SK-N-SH (cell line): ENCODE measurements around the gene CYP2D6. TPM values are rescaled to one million over a fixed set of nuclear protein-coding genes. Genes with fewer than 3 reads are reported as not detected.
"Not testable (repeated sequence)": the region's sequence is repeated elsewhere in the genome, so short reads cannot be mapped to it uniquely, and the experiment has no call there.

ENCODE experiments used
- CTCF ChIA-PET: fragments of 300-600, 350-600 bp; formaldehyde crosslinking; extraction: SDS; loops from one replicate; lab custom pipeline; 2021; lab: Yijun Ruan, JAX
- POLR2A ChIA-PET: fragments of 350-600 bp; sonication (Branson Sonifier 250); formaldehyde crosslinking; extraction: SDS; loops from one replicate; lab custom pipeline; 2020; ENCODE audit warnings: antibody characterized with exemption, inconsistent platforms; lab: Yijun Ruan, JAX
- DNase-seq: peaks from one replicate; pipeline ENCODE4 v3.0.0; 2012
- H2AFZ ChIP-seq: fragments of 200-600 bp; sonication (generic); 2 replicates; pipeline ENCODE4 v1.8.1; 2016; ENCODE audit warnings: antibody characterized with exemption, mild to moderate bottlenecking, low read depth
- H3F3A ChIP-seq: fragments of 200-600 bp; sonication (generic); replicated peaks from 2 replicates; pipeline ENCODE3; 2016; ENCODE audit warnings: antibody characterized with exemption, mild to moderate bottlenecking; ENCODE audit not compliant: insufficient read depth
- H3K27ac ChIP-seq, 2 experiments: fragments of 200-500 bp in 1 of 2; fragments of 200-600 bp in 1 of 2; sonication (Bioruptor generic) in 1 of 2; sonication (generic), shearing (Covaris generic) in 1 of 2; 2 replicates each; pipeline versions ENCODE4 v1.5.1 to v1.6.1; 2014 to 2016; ENCODE audit warnings: low read depth in 2 of 2, inconsistent platforms in 1 of 2, low read length in 1 of 2, mild to moderate bottlenecking in 1 of 2, mixed read lengths in 1 of 2
- H3K27me3 ChIP-seq: fragments of 200-600 bp; sonication (generic), shearing (Covaris generic); 2 replicates; pipeline ENCODE4 v1.6.1; 2016; ENCODE audit warnings: mixed run types; ENCODE audit not compliant: insufficient read depth
- H3K36me3 ChIP-seq, 2 experiments: fragments of 200-500 bp in 1 of 2; fragments of 200-600 bp in 1 of 2; sonication (Bioruptor generic) in 1 of 2; sonication (generic) in 1 of 2; replicated peaks in 1 of 2; 2 replicates each; pipeline versions ENCODE3 to v1.5.1; 2014 to 2016; ENCODE audit warnings: low read length in 1 of 2, mild to moderate bottlenecking in 1 of 2; ENCODE audit not compliant: insufficient read depth in 2 of 2, control insufficient read depth in 1 of 2
- H3K4me1 ChIP-seq, 2 experiments: fragments of 200-500 bp in 1 of 2; fragments of 200-600 bp in 1 of 2; sonication (Bioruptor generic) in 1 of 2; sonication (generic), shearing (Covaris generic) in 1 of 2; 2 replicates each; pipeline versions ENCODE4 v1.5.1 to v1.6.1; 2014 to 2016; ENCODE audit warnings: low read depth in 1 of 2, low read length in 1 of 2, mixed run types in 1 of 2; ENCODE audit not compliant: insufficient read depth in 2 of 2, control insufficient read depth in 1 of 2
- H3K4me2 ChIP-seq: fragments of 200-600 bp; sonication (generic), shearing (Covaris generic); 2 replicates; pipeline ENCODE4 v1.6.1; 2017; ENCODE audit warnings: mixed run types
- H3K4me3 ChIP-seq, 2 experiments: fragments of 200-500 bp in 1 of 2; fragments of 200-600 bp in 1 of 2; sonication (Bioruptor generic) in 1 of 2; sonication (generic), shearing (Covaris generic) in 1 of 2; 2 replicates each; pipeline versions ENCODE4 v1.5.1 to v1.8.1; 2014 to 2016; ENCODE audit warnings: low read depth in 2 of 2, inconsistent platforms in 1 of 2, low read length in 1 of 2, mild to moderate bottlenecking in 1 of 2, mixed read lengths in 1 of 2, moderate library complexity in 1 of 2
- H3K79me2 ChIP-seq: fragments of 200-600 bp; sonication (generic); 2 replicates; pipeline ENCODE4 v1.8.1; 2017; ENCODE audit warnings: mild to moderate bottlenecking; ENCODE audit not compliant: insufficient read depth
- H3K9ac ChIP-seq: fragments of 200-600 bp; sonication (generic); 2 replicates; pipeline ENCODE4 v1.6.1; 2017; ENCODE audit warnings: mixed run types
- H3K9me2 ChIP-seq: fragments of 200-600 bp; sonication (generic); 2 replicates; pipeline ENCODE4 v1.6.1; 2017; ENCODE audit warnings: mixed run types
- H3K9me3 ChIP-seq: fragments of 200-600 bp; sonication (generic); 2 replicates; pipeline ENCODE4 v1.6.1; 2017; ENCODE audit warnings: mixed run types, mild to moderate bottlenecking, moderate library complexity
- H4K20me1 ChIP-seq: fragments of 200-600 bp; sonication (generic); 2 replicates; pipeline ENCODE4 v1.6.1; 2017; ENCODE audit warnings: mild to moderate bottlenecking, mixed run types; ENCODE audit not compliant: insufficient read depth
- ELF1 ChIP-seq: IDR thresholded peaks from 2 replicates; pipeline ENCODE4 v1.4.0; 2012
- GATA2 ChIP-seq: sonication (generic); formaldehyde crosslinking; IDR thresholded peaks from 2 replicates; pipeline ENCODE4 v1.5.0; 2020; ENCODE audit warnings: mild to moderate bottlenecking, missing genetic modification reagents
- NRF1 ChIP-seq: IDR thresholded peaks from 2 replicates; pipeline ENCODE4 v1.6.1; 2012; ENCODE audit warnings: low read depth, mild to moderate bottlenecking, low read length
- TCF12 ChIP-seq: IDR thresholded peaks from 2 replicates; pipeline ENCODE4 v1.4.0; 2012
- TEAD4 ChIP-seq: IDR thresholded peaks from 2 replicates; pipeline ENCODE4 v1.4.0; 2012; ENCODE audit warnings: mild to moderate bottlenecking, borderline replicate concordance; ENCODE audit not compliant: insufficient read depth
- WGBS: methylation state at CpG from one replicate; pipeline ENCODE4 v1.1.6; 2017; ENCODE audit warnings: low lambda C conversion rate; 5-methylcytosine and 5-hydroxymethylcytosine counted together
- polyA plus RNA-seq, 3 experiments: library from polyadenylated mRNA; depleted of rRNA; stranded (reverse); fragments of >200 nt; gene quantifications; 2 replicates each; pipeline ENCODE4 v1.2.3, GENCODE V29; 2012
- TF ChIP-seq, protein P1 (sequence below): IDR thresholded peaks from 2 replicates; pipeline ENCODE4 v1.4.0; 2012; ENCODE audit warnings: low read depth, borderline replicate concordance
- TF ChIP-seq, protein P2 (sequence below): IDR thresholded peaks from 2 replicates; pipeline ENCODE4 v1.4.0; 2012; ENCODE audit warnings: low read depth

The CYP2D6 gene
- polyA plus RNA-seq, 1 of the 3 experiments (the other 2 are of a cell fraction) = 0.26 TPM

- H3K9ac ChIP-seq, H4K20me1 ChIP-seq, H3K4me1 ChIP-seq, H3K9me2 ChIP-seq, DNase-seq, H3K9me3 ChIP-seq, H2AFZ ChIP-seq, H3K36me3 ChIP-seq, H3K4me2 ChIP-seq, H3F3A ChIP-seq, H3K79me2 ChIP-seq, CTCF ChIA-PET, POLR2A ChIA-PET, H3K27me3 ChIP-seq, H3K27ac ChIP-seq, H3K4me3 ChIP-seq: not testable (repeated sequence)
- WGBS = 80% methylated on average over 5 of the region's 65 CpGs
Observed at GRCh38 chr22:42128776-42129694, 1.6 kb downstream of the CYP2D6 start.

DNA sequence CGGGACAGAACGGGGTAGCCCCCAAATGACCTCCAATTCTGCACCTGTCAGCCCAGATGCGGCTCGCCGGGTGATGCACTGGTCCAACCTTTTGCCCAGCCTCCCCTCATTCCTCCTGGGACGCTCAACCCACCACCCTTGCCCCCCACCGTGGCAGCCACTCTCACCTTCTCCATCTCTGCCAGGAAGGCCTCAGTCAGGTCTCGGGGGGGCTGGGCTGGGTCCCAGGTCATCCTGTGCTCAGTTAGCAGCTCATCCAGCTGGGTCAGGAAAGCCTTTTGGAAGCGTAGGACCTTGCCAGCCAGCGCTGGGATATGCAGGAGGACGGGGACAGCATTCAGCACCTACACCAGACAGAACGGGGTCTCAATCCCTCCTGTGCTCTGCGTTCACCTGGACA lies 2.6 kb downstream of the CYP2D6 start:
- H3K4me3 ChIP-seq, H4K20me1 ChIP-seq, H3K4me2 ChIP-seq, H3K4me1 ChIP-seq, H3K36me3 ChIP-seq, H3K27ac ChIP-seq, H3K27me3 ChIP-seq, H3K79me2 ChIP-seq, H3K9me2 ChIP-seq, H3F3A ChIP-seq, H3K9me3 ChIP-seq, CTCF ChIA-PET, DNase-seq, H2AFZ ChIP-seq, H3K9ac ChIP-seq, POLR2A ChIA-PET: not testable (repeated sequence)
- 78% methylated on average over 5 of the region's 13 CpGs for WGBS

DNA sequence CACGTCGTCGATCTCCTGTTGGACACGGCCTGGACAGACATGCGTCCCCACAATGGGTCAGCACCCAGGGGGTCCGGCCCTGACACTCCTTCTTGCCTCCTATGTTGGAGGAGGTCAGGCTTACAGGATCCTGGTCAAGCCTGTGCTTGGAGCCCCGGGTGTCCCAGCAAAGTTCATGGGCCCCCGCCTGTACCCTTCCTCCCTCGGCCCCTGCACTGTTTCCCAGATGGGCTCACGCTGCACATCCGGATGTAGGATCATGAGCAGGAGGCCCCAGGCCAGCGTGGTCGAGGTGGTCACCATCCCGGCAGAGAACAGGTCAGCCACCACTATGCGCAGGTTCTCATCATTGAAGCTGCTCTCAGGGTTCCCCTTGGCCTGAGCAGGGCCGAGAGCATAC lies 3.0 kb downstream of the CYP2D6 start:
- Histone ChIP-seq H2AFZ (no peak overlapping the region), H3K4me1 (no peaks in the 10 kb centered on the region), H3K4me3 (no peak overlapping the region), H3F3A (no peaks in the 10 kb centered on the region), H3K4me2 (no peak overlapping the region), H3K9me2 (no peaks in the 10 kb centered on the region), H3K9ac (no peak overlapping the region), H3K36me3 (no peaks in the 10 kb centered on the region)
- WGBS = no CpG with 5 or more reads among the region's 16 CpGs
- no peak for DNase-seq
- POLR2A ChIA-PET = interaction anchor here (0.6 kb wide), 1 partner anchor 343 kb away, joined by 3 read pairs; no protein-coding TSS in a partner anchor
- TF ChIP-seq, protein P1, sequence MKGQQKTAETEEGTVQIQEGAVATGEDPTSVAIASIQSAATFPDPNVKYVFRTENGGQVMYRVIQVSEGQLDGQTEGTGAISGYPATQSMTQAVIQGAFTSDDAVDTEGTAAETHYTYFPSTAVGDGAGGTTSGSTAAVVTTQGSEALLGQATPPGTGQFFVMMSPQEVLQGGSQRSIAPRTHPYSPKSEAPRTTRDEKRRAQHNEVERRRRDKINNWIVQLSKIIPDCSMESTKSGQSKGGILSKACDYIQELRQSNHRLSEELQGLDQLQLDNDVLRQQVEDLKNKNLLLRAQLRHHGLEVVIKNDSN = no peak
- TF ChIP-seq ELF1 (no peak), TEAD4 (no peak), NRF1 (no peak), GATA2 (no peak), TCF12 (no peak)
- TF ChIP-seq, protein P2, sequence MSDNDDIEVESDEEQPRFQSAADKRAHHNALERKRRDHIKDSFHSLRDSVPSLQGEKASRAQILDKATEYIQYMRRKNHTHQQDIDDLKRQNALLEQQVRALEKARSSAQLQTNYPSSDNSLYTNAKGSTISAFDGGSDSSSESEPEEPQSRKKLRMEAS = no peak
- TF ChIP-seq, all 33 proteins: peak for 0
- Histone ChIP-seq H3K27ac (no peak overlapping the region), H3K27me3 (no peaks in the 10 kb centered on the region), H3K79me2 (no peaks in the 10 kb centered on the region), H3K9me3 (no peaks in the 10 kb centered on the region), H4K20me1 (no peaks in the 10 kb centered on the region)
- CTCF ChIA-PET = no interaction called here

DNA sequence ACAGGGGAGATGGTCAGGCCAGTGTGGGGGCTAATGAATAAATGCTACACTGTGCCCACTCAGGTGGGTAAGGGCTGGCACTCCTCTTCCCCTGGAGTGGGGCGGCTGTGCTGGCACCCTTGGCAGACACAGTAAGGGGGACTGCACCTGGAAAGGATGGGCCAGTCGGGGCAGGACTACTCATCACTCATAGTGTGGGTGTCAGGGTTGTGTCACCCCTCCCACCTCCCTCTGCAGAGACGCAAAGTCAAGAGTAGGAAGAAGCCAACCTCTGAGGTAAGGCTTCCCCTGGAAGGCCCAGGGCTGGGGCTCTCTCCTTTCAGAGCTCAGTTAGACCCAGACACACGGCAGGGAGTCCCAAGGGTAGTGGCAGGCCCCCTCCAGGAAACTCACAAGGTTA lies 7.1 kb downstream of the CYP2D6 start:
- H3K79me2 ChIP-seq, H3K4me2 ChIP-seq, H3K27ac ChIP-seq, H3K4me1 ChIP-seq, H3K9me3 ChIP-seq, H3K9me2 ChIP-seq, H4K20me1 ChIP-seq, POLR2A ChIA-PET, DNase-seq, H3K27me3 ChIP-seq, H3F3A ChIP-seq, H3K9ac ChIP-seq, H2AFZ ChIP-seq, H3K36me3 ChIP-seq, H3K4me3 ChIP-seq: not testable (repeated sequence)
- no CpG with 5 or more reads among the region's 4 CpGs for WGBS
- CTCF ChIA-PET = interaction anchor here (2.1 kb wide), 1 partner anchor 11 kb away, joined by 7 read pairs; no protein-coding TSS in a partner anchor

DNA sequence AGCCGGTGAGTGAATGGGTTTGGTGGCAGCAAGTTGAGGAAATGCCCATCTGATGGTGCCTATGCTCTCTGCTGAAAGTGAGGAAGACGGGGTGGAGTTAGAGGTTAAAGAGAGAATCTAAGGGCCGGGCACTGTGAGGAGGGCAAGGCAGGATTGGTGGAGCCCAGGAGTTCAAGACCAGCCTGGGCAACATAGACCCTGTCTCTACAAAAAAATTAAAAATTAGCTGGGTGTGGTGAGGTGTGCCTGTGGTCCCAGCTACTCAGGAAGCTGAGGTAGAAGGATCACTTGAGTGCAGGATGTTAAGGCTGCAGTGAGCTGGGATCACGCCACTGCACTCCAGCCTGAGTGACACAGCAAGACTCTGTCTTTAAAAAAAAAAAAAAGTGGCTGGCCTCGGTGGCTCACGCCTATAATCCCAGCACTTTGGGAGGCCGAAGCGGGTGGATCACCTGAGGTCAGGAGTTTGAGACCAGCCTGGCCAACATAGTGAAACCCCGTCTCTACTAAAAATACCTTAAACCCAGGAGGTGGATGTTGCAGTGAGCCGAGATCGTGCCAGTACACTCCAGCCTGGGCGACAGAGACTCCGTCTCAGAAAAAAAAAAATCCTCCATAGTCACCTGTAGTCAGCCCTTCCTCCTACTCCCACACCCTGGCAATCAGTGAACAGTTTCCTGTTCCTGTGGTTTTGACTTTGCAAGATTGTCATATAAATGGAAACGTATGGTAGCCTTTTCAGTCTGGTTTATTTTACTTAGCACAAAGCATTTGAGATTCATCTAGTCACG lies 10.2 kb downstream of the CYP2D6 start:
- H3F3A ChIP-seq, H3K9me2 ChIP-seq, H3K27me3 ChIP-seq, H3K9me3 ChIP-seq, H4K20me1 ChIP-seq, H3K4me3 ChIP-seq, H3K4me2 ChIP-seq, H3K4me1 ChIP-seq, H3K79me2 ChIP-seq, DNase-seq, H2AFZ ChIP-seq, POLR2A ChIA-PET, H3K27ac ChIP-seq, CTCF ChIA-PET, H3K36me3 ChIP-seq, H3K9ac ChIP-seq: not testable (repeated sequence)
- WGBS = 89% methylated on average over 10 of the region's 15 CpGs
